ENCODE measurements around the gene LIFR.

LIFR gene

DNA sequence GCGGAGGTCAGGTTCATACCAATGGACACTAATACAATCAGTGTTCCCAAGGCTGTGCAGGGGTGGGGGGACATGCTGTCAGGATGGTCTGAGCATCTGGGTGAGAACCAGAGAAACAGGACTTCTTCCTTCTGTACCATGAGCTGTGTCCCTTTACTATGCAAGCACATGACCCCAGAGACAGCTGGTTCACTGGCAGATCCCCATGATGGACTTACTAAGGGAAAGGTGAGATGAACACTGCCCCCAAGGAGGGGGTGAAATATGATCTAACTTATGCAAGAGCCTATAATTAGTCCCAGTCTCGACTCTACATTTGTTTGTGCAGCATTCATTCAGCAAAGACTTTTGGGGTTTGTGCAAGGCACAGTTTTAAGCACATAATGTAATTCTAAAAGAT lies 91.4 kb downstream of the LIFR start:
- DNase-seq: no peak

DNA sequence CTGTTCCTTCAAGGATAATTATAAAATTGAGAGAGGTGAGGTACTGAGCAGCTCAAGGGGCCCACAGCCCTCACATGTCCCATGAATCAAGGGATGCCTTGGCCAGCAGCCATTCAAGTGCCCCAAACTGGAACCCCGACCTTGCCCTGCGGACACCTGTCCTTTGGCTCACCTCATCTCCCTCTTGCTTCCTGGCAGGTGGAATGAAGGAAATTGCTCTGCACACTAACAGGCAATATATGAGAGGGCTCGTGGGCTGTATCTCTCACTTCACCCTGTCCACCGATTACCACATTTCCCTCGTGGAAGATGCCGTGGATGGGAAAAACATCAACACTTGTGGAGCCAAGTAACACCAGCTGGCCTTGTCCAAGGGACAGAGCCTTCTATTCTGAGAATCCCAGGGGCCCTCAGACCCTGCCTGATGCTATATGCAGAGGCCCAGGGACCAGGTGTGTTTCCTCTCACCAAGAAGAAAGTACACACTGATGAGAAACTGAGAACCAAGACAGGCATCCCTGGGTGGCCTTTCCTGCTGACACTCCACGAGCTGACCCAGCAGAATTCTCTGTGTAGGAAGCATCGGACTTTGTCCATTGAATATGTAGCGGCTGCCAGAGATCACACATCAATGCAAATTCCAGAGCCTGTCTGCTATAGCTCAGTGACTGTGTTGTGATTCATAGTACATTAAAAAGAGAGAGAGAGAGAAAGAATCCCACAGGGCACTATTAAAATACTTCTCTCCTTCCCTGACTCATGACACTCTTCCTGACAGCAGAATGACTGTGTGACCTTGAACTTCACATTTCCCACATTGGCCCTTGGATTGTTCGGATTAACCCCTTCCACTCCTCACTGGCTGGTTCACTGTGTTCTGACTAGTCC lies 92.6 kb downstream of the LIFR start:
- DNase-seq: no peak

DNA sequence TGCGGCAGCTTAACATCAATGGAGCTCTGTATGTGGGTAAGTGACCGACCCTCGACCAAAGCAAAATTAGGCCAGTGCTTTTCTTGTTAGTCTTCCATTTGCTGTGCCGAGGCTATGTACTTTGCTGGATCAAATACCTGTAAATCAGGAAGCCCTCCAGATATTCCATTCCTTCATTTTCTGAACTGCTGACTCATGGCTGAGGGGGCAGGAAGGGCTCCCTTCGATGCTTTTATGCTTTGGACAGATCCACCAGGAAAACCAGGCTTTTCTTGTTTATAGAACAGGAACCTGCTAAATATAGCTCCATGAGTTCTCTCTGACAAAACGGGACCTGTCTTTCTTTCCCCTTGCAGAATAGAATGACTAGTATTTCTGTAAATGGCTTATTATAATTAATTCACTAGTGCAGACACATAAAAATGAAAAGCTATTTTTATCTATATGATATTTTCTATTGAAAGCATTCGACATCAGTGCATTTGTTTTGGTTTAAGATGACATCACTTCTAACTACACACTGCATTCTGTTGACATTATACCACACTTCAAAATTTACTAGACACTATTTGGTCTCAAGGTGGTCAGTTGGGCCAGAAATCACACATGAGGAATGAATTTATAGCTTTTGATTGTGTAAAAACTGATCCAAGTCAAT lies 93.3 kb downstream of the LIFR start:
- no peak for DNase-seq

DNA sequence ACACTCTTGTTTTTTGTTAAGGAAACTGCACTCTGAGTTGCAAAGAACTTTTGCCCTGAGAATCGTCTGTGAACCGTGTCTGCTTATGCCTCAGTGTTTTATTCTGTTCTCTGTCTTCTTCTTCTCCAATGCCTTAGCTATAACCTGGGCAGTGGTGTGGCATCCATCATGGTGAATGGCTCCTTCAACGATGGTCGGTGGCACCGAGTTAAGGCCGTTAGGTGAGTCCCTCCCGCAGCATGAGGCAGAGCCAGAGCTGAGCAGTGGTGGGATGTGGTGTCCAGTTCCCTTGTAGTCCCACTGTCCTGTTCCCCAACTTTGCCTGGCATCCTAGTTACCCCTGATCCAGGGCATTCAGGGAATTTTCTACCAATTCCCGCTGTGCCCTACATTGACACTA lies 98.3 kb downstream of the LIFR start:
- DNase-seq: no peak

DNA sequence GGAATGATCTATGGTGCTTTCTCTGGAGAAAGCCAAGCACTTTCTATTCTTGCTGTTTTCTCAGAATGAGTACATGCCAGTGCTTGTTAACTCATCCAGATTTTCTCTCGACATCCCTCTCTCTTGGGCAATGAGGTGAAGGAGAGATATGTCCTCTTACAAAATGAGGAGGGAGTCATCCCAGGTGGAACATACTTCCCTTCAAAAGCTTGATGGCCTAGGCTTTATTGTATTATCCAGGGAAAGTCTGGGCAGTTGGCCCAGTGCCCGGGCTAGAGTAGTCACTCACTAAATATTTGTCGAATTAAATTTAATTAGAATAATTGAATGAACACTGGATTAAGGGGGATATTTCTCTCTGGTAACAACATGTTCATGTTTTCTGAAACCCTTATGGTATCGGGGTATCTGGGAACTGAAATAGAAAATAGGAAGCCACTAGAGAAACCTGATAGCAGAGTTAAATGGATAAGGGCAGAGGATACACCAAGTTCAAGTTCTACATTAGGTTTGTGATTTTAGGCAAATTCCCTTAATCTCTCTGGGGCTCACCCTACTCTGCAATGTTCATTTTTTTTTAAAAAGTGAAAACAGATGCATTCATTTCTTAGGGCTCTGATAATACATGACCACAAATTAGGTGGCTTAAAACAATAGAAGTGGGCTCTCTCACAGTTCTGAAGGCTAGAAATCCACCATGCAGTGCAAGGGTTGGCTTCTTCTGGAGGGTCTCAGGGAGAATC lies 99.6 kb downstream of the LIFR start:
- no peak for DNase-seq

DNA sequence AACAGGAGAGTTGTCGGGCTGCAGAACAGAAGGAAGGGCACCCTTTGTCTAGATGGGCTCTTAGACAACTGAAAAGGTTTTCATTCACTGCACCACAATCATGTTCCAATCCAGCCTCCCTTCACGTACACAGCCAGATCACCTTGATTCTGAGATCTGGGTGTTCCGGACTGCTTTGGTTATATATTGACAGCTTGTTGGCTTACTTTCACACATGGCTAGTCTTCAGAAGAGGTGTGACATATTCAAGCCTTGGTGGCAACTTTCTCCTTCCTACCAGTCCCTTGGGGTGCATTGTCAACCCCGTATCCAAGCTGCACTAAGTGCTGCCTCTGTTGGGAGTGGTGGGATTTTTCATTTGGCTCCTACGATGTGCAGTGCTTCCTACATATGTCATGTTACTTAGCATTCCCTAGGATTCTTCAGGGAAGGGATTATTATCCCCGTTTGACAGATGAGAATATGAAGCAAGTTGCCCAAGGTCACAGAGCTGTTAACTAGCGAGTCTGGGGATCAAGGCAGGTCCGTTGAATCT lies 100.6 kb downstream of the LIFR start:
- DNase-seq: no peak

DNA sequence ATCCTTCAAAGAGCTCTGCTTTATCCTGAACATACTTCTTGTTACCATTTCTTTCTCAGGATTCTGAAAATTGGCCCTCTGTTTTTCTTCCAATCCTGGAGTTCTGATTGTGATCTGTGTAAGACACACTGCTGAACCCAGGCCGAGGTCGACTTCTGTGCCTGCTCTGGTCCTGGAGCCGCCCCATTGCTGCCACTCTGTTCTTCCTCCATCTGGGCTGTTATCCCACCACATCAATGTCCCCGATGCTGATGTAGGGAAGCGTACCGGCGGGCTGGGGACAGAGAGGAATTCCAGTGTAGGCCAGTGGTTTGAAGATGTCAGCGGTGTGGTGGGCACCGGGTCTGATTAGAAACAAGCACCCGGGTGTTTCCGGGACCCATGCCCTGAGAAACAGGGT lies 102.5 kb downstream of the LIFR start:
- DNase-seq: no peak

DNA sequence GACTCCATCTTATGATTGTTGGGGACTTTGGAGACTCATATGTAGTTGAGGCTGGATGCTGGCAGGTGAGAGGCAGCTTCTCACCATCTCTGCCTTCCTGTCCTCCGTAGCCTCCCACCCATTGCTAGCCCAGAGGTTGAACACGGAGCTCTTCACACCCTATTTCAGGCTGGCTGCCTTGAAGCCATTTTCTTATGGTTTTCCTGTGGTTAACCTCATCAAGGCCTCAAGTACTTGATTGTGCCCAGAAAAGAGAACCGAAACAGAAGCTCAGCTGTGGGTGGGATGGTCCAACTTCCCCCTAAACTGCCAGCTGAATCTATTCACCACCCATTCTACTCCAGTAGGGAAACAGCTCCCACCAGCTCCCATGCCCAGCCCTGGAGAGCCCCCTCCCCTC lies 102.9 kb downstream of the LIFR start:
- peak; percentile 43 for DNase-seq

DNA sequence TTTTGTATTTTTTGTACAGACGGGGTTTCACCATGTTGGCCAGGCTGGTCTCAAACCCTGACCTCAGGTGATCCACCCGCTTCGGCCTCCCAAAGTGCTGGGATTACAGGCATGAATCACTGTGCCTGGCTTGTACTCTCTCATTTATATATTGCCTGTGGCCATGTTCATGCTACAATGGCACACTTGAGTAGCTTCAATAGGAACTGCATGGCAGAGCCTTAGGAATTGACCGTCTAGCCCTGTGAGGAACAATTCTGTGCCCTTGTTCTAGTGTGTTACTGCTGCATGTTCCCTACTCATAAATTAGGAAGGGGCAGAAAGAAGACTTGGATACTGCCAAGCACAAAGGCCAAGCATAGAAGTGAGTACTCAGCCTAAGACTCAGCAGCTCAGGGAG lies 104.2 kb downstream of the LIFR start:
- DNase-seq: no peak

DNA sequence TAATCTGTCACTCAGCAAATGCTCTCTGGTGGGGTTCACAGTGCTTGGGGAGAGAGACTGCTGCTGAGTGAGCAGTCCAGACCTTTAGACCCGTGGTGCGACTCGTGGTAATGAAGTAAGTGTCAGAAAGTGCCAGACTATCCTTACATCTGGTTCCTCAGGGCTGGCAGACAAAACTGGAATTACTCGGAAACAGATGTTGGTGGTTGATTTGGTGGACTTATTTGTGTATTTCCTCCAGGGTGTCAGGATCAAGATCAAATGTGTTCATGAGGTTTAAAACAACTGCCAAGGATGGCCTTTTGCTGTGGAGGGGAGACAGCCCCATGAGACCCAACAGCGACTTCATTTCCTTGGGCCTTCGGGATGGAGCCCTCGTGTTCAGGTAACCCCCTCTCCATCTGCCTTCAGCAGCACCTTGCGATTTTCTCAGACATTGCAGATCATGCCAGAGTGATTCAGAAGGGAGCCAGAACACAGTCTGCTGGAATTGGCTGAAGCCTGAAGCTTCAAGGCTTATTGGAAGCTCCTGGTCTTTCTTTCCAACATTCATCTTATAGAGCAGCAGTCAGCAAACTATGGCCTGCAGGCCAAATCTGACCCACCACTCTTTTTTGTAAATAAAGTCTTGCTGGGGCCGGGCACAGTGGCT lies 105.2 kb downstream of the LIFR start:
- DNase-seq: no peak

DNA sequence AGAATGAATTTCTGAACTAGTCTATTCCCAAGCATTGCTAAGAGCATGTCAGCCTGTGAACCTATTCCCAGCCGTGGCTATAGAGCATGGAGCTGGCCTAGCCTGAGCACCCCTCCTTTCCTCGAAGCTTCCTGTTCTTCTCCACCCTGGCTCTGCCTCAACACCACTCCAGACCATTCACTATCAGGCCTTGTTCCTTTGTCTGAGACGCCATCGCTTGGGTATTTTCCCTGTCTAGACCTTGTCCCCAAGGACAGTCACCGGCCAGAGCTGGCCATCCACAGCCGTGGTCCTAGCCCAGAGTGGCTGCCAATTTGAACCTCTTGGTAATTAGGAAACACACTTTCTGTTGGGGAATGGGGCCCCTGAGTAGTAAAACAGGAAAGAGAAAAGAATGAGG lies 105.8 kb downstream of the LIFR start:
- no peak for DNase-seq

DNA sequence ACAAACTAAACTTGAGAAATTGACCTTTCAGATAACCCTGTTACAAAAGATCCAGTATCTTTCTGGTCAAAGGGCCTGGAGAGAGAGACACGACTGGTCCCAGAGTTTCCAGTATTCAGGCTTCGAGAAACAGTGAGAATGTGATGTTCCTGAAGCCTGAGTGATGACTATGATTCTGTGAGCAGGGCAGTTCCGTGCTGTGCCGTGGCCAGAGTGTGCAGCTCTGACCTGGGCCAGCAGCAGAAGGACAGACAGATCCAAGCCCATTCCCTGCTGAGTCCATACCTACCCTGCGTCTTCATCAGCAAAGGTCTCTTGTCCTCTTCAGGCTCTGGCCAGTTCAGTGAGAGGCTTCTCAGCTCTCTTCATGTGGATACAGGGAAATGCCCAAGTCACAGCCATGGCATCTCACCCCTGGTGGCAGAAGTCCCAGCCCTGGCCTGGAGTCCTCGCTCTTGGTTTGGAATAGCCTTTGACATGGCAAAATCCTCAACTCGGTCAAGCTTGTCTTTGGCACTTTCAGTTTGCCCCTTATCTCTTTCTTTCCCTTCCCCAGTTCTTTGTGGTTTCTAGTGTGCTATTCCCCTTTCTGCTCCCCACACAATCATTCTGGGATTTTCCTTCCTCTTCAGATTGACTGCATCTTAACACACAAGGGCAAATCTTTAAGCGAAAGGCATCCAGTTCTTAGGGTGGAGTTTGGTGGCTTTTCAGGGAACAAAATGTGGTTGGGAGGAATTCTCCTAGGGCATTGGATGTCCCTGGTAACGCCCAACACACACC lies 107.7 kb downstream of the LIFR start:
- DNase-seq: no peak

DNA sequence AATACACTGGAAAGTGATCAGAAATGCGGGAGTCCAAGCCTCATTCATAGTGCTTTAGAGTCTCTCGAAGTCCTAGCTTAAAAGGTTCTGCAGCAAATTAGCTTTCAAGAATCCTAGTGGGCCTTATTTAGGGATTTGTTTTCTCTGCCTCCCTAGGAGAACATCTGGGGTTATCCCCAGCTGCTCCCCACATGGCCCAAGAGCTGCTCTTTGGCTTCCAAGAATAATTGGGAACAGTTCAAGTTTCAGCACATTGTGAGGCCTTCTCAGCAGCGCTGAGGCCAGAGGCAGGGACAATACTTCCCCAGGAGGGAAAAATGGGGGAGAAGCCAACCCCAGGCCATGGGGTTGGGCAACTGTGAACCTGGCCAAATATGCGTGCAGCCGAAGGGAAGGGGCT lies 108.7 kb downstream of the LIFR start:
- DNase-seq: no peak

DNA sequence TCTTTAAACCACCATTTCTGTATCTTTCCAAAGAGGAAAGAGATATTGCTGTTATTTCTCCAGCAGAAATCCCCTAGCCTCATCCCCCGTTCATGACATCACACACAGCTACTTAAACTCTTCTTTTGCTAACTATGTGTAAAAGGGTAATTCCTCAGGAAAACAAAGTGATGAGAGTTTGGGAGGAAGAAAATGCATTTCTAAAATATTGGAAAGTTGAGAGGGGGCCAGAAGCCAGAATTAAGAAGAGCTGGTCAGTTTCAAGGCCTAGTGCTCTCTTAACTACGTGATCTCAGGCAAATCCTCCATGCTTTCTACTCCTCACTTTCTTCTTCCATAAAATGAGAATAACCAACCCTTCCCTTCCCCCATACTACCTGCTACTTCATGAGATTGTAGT lies 109.4 kb downstream of the LIFR start:
- no peak for DNase-seq

DNA sequence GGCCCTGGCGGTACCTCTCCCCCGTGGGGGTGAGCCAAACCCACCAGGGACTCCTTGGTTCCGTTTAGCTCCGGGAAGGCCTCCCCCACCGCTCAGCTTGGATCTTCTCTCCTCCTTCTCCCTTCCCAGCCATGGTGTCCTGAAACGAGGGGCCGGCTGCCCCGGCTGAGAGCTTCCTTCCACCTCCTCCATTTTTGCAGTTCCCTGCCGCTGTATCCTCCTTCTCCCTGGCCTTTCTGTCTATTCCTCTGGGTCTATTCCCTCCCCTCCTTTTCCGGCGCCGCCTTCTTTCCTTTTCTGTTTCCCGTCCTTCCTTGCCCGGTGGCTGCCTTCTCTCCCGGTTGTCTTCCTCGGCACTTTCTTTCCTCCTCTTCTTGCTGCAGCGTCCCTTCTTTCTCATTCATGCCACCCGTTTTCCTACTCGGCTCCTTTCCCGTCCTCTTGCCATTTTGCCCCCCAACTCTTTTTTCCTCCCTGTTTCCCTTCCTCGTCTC lies 110.4 kb downstream of the LIFR start:
- DNase-seq: no peak

DNA sequence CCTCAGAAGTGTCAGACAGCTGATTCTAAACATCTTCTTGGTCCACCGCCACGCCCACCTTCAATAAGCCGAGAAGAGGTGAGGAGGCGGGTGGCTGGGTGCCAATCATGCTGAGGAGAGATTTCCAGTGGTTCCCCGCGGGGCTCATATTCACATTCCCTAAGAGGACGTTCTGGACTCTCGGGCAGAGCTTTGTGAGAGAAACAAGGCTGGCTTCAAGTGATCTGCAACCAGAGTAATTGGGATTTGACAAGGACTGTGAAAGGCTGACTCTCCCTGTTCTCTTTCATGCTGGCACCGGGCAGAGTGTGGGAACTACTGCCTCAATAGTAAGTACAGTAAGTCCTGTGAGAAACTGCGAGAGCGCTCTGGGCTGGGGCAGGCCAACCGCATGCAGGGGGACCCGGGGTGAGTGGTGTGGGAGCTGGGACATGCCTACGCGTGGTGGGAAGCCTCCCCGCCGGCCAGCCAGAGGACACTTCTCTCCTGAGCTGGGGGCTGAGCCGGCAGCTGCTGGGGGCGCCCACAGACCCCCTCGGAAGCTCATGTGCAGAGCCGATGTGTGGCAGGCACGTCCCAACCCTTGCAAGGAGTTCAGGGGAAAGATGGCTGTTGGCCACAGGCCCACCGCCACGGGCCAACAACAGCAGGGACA lies 110.9 kb downstream of the LIFR start:
- DNase-seq: no peak

DNA sequence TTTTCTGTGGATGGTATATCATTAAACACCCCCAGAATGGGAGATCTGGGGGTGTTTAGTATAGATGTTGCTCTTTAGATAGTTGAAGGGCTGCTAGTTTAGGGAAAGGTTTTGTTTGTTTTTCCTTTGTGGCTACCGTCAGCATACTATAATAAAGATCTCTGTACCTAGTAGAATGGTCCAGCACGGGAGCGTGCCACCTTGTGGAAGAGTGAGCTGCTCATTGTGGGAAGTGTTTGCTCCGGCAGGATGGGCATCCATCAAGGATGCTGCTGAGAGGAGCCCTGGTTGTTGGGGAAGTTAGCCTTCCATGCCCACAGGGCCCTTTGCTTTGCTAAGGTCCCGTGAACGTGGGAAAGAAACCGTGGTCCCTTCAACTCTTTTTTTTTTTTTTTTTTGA lies 113.1 kb downstream of the LIFR start:
- DNase-seq: no peak

DNA sequence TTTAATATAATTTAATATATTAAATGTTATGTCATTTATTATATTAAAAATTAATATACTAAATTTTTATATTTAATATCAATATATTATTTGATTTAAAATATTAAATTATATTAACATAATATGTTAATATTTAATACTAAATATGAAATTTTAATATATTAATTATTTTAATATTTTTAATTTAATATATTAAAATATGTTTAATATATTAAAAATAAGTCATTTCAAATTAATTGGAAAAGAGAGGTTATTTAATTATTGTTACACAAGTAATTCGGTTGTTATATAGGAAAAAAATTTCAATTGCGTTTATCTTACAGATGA lies 114.2 kb downstream of the LIFR start:
- no peak for DNase-seq

DNA sequence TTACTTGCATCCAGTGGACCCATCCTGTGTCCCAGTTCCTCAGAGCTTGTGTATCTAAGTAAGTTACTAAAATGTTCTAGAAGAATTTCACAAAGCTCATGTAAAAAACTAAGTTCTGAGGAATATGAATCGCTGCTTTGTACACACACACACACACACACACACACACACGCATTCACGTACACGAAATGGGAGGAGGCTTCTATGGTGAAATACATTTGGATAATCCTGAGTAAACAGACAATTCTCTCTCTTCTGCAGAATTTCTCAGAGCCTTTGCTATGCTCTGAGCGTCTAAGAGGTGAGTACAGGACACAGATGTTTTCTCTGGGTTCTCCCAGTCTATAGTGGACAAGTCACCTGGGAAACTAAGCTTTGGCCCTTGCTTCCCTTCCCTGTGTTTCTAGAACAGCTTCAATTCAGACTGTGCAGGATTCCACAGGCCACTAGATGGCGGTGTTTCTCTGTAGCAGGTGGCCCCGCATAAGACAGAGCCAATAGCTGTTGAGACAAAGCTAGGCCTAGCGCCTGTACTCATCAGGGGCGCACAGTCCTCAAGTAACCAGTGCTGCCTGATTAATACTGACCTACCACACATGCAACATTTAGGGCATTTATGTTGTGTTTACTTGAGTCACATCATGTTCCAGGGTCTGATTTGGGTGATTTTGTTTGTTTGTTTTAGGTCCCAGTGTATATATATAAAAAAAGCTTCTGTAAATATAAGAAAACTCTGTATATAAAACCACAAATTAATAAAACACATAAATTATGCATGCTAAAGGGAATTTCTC lies 114.8 kb downstream of the LIFR start:
- DNase-seq: peak; percentile 80

DNA sequence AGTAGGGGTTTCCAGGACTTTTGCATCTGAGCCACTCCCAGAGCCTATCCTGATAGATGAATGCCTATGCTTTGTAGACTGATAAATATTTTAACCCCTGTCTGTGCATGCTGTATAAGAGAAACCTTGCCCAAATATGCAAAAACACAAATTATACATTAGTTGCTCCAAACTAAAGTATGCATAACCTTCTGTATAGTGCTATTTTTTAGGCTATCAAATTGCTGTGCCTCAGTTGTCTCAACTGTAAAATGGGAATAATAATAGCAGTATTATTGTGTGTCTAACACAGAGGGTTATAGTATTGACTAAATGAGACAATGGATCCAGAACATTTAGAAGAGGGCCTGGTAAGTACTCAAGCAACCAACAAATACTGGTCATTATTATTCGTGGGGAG lies 117.7 kb downstream of the LIFR start:
- DNase-seq: no peak

Data from CD4-positive, alpha-beta T cell treated with Interleukin-6 for 4 hours (primary cell).